ENCODE results near the gene PI4KB. TPM values are rescaled to one million over a fixed set of nuclear protein-coding genes. Genes with fewer than 3 reads are reported as not detected.

PI4KB gene
- total RNA-seq, 4 donors from 2014 or later: 68.0 to 95.9 (median 79.8) TPM

GRCh38 chr1:151326619-151327222 is 495 bp downstream of the PI4KB start:
- H3K27me3 ChIP-seq: no peaks in the 10 kb centered on the region
- in situ Hi-C loops (cut with MboI; ENCODE audit: low pct_ligation_motif_present in 1 of 4, low pct_unique_long_range_greater_than_20kb in 1 of 4, low sequenced_read_pairs in 3 of 4): no loop called here
- H3K4me1 ChIP-seq: peaks cover 6 to 29% (median 25%) of the 10 kb centered on the region in 4 donors
- H3K27ac ChIP-seq: peak overlapping the region; percentile 91 to 94 (median 93)
- peak; percentile 57 for DNase-seq
- 1% methylated on average over 9 to 12 of the region's 12 CpGs for WGBS, 2 donors (ENCODE audit: low coverage in 1 of 2)
- H3K9me3 ChIP-seq: no peaks in the 10 kb centered on the region
- no peak for TF ChIP-seq POLR2A (IDR thresholded peaks at IDR 0.05)
- no peak for TF ChIP-seq POLR2AphosphoS5 (IDR thresholded peaks at IDR 0.05)
- peaks cover 0 to 8% (median 3%) of the 10 kb centered on the region in 4 donors for H3K36me3 ChIP-seq
- intact Hi-C loops (cut with DNase I; ENCODE audit: low total_unique reads): no loop called here
- peak overlapping the region; percentile 77 to 95 (median 90) for H3K4me3 ChIP-seq

- Histone ChIP-seq H3K4me1 (peaks cover 6 to 29% (median 25%) of the 10 kb centered on the region in 4 donors), H3K36me3 (peaks cover 0 to 9% (median 4%) of the 10 kb centered on the region in 4 donors), H3K9me3 (no peaks in the 10 kb centered on the region), H3K27me3 (no peaks in the 10 kb centered on the region), H3K27ac (peak overlapping the region; percentile 91 to 94 (median 93)), H3K4me3 (peak overlapping the region in 3 of 4 donors; percentile 77 to 95 (median 90))
- in situ Hi-C loops (cut with MboI; ENCODE audit: low pct_ligation_motif_present in 1 of 4, low pct_unique_long_range_greater_than_20kb in 1 of 4, low sequenced_read_pairs in 3 of 4) (no loop called here), intact Hi-C loops (cut with DNase I; ENCODE audit: low total_unique reads) (no loop called here)
- DNase-seq: no peak
- TF ChIP-seq POLR2AphosphoS5 (IDR thresholded peaks at IDR 0.05) (no peak), CTCF (IDR thresholded peaks at IDR 0.05) (no peak), EP300 (IDR thresholded peaks at IDR 0.05; ENCODE audit: low read depth) (no peak), POLR2A (IDR thresholded peaks at IDR 0.05) (no peak)
- WGBS, 2 donors (ENCODE audit: low coverage in 1 of 2): 43 to 64% methylated on average over 4 to 5 of the region's 5 CpGs
Measured at GRCh38 chr1:151325646-151326429, 1.4 kb downstream of the PI4KB start.

DNA sequence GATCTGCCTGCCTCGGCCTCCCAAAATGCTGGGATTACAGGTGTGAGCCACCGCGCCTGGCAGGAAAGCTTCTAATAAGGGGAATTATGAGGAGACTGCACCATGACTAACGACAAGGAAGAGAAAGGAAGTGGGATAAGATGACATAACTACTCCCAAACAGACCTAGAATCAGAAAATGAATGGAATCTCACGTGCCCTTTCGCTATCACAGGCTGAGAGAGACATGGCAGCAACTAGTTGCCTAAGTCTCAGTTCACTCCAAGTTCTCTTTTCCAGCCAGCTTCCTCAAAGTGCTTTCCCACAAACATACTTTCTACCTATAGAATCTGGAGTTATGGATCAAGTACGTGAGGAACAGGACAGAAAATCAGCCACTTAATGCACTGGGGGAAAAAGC is 2.0 kb downstream of the PI4KB start:
- Histone ChIP-seq H3K36me3 (peaks cover 0 to 10% (median 4%) of the 10 kb centered on the region in 4 donors), H3K27me3 (no peaks in the 10 kb centered on the region), H3K27ac (no peak overlapping the region), H3K4me1 (peaks cover 6 to 32% (median 25%) of the 10 kb centered on the region in 4 donors), H3K4me3 (no peak overlapping the region), H3K9me3 (no peaks in the 10 kb centered on the region)
- WGBS, 2 donors (ENCODE audit: low coverage in 1 of 2): 81 to 84% methylated on average over 5 to 7 of the region's 7 CpGs
- in situ Hi-C loops (cut with MboI; ENCODE audit: low pct_ligation_motif_present in 1 of 4, low pct_unique_long_range_greater_than_20kb in 1 of 4, low sequenced_read_pairs in 3 of 4): no loop called here
- TF ChIP-seq POLR2A (IDR thresholded peaks at IDR 0.05) (no peak), EP300 (IDR thresholded peaks at IDR 0.05; ENCODE audit: low read depth) (no peak), CTCF (IDR thresholded peaks at IDR 0.05) (no peak), POLR2AphosphoS5 (IDR thresholded peaks at IDR 0.05) (no peak)
- intact Hi-C loops (cut with DNase I; ENCODE audit: low total_unique reads): no loop called here
- DNase-seq: no peak

DNA sequence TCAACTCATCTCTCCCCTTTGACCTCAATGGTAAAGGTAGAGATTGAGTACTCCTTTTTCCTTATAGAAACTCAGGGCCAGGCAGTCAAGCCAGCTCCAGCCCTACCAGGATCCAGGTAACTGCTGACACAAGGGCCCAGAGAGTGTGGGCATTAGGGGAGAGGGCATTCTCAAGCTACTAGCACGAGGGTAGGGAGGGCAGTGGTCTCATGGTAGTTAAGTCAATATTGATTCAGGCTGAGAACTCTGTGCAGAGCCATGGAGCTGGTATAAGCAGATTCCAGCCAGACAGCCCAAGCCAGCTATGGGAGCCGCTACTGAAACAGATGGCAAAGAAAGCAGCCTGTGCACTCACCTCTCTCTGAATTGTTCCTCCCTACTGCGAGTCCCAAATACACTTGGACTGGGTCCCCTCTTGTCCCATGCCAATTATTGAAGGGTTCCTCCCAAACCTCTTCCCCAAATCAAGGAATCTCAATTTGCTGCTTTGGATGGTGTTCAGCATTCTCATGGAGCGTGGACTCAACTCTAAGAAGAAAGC is 2.8 kb downstream of the PI4KB start:
- H3K9me3 ChIP-seq: no peaks in the 10 kb centered on the region
- WGBS, 2 donors (ENCODE audit: low coverage in 1 of 2): 96 to 100% methylated on average over 2 to 4 of the region's 4 CpGs
- H3K4me1 ChIP-seq: peaks cover 6 to 32% (median 25%) of the 10 kb centered on the region in 4 donors
- intact Hi-C loops (cut with DNase I; ENCODE audit: low total_unique reads) (no loop called here), in situ Hi-C loops (cut with MboI; ENCODE audit: low pct_ligation_motif_present in 1 of 4, low pct_unique_long_range_greater_than_20kb in 1 of 4, low sequenced_read_pairs in 3 of 4) (no loop called here)
- H3K4me3 ChIP-seq: no peak overlapping the region
- H3K36me3 ChIP-seq: peaks cover 0 to 11% (median 5%) of the 10 kb centered on the region in 4 donors
- no peaks in the 10 kb centered on the region for H3K27me3 ChIP-seq
- no peak overlapping the region for H3K27ac ChIP-seq
- TF ChIP-seq POLR2AphosphoS5 (IDR thresholded peaks at IDR 0.05) (no peak), CTCF (IDR thresholded peaks at IDR 0.05) (no peak), EP300 (IDR thresholded peaks at IDR 0.05; ENCODE audit: low read depth) (no peak), POLR2A (IDR thresholded peaks at IDR 0.05) (no peak)
- DNase-seq: no peak

Data from transverse colon (tissue), 4 donors.